Caco-2 (cell line): ENCODE results near the gene ADAMTSL1. TPM values are rescaled to one million over a fixed set of nuclear protein-coding genes. Genes with fewer than 3 reads are reported as not detected.

Experiments
- BruUV-seq: library from RNA; stranded (reverse); fragments of 400-500 nt; replicated peaks from 2 replicates; lab custom pipeline; 2021; lab: Mats Ljungman, UMichigan
- CTCF ChIA-PET: fragments of 300-600 bp; sonication (Branson Sonifier 250); formaldehyde crosslinking; loops from one replicate; lab custom pipeline; 2022; ENCODE audit warnings: antibody characterized with exemption; lab: Charles Lee
- POLR2A ChIA-PET: fragments of 300-600 bp; sonication (Branson Sonifier 250); formaldehyde crosslinking; loops from one replicate; lab custom pipeline; 2022; ENCODE audit warnings: antibody characterized with exemption; lab: Charles Lee
- DNase-seq, 2 experiments: peaks; one replicate each; pipeline versions ENCODE4 v3.0.0 to v3.0.0-alpha.2; 2020 to 2022
- H3K27me3 ChIP-seq: replicated peaks from 2 replicates; pipeline ENCODE4 v1.6.0; 2011; ENCODE audit warnings: low read length; ENCODE audit not compliant: control insufficient read depth, insufficient read depth
- H3K36me3 ChIP-seq: 2 replicates; pipeline ENCODE4 v1.5.1; 2011; ENCODE audit warnings: low read length; ENCODE audit not compliant: control insufficient read depth, insufficient read depth
- H3K4me1 ChIP-seq: fragments of 250-450 bp; sonication (Bioruptor Pico); 2 replicates; pipeline ENCODE4 v1.5.1; 2020; ENCODE audit warnings: mild to moderate bottlenecking
- H3K4me3 ChIP-seq: 2 replicates; pipeline ENCODE4 v1.5.1; 2011; ENCODE audit warnings: low read depth, mild to moderate bottlenecking, control low read depth, low read length
- H3K9me3 ChIP-seq: fragments of 250-450 bp; sonication (Bioruptor Pico); 2 replicates; pipeline ENCODE4 v1.5.1; 2020; ENCODE audit warnings: mild to moderate bottlenecking, moderate library complexity
- H3K27ac Mint-ChIP-seq: one replicate; pipeline ENCODE4 v1.8.0; 2022; ENCODE audit warnings: mixed read lengths; ENCODE audit not compliant: unreplicated experiment
- H3K27me3 Mint-ChIP-seq: one replicate; pipeline ENCODE4 v1.8.0; 2022; ENCODE audit warnings: mixed read lengths; ENCODE audit not compliant: insufficient read depth, unreplicated experiment
- H3K36me3 Mint-ChIP-seq: one replicate; pipeline ENCODE4 v1.8.0; 2022; ENCODE audit warnings: mild to moderate bottlenecking, mixed read lengths; ENCODE audit not compliant: insufficient read depth, unreplicated experiment
- H3K4me1 Mint-ChIP-seq: one replicate; pipeline ENCODE4 v1.8.0; 2022; ENCODE audit warnings: low read depth, mixed read lengths; ENCODE audit not compliant: unreplicated experiment
- H3K4me3 Mint-ChIP-seq: one replicate; pipeline ENCODE4 v1.8.0; 2022; ENCODE audit warnings: mild to moderate bottlenecking, moderate library complexity, mixed read lengths; ENCODE audit not compliant: unreplicated experiment
- H3K9me3 Mint-ChIP-seq: one replicate; pipeline ENCODE4 v1.8.0; 2022; ENCODE audit warnings: mixed read lengths; ENCODE audit not compliant: unreplicated experiment
- intact Hi-C: fragments of 100-400 bp; cut with micrococcal nuclease; formaldehyde crosslinking; loops from one replicate; pipeline ENCODE4 v1.10.0; 2022; ENCODE audit not compliant: unreplicated experiment
- total RNA-seq: library from RNA; stranded (reverse); gene quantifications from 2 replicates; pipeline ENCODE4 v1.2.3, GENCODE V29; 2022
- TF ChIP-seq, protein P1 (sequence below), 2 experiments: fragments of 200-600 bp in 1 of 2; IDR thresholded peaks; 1 replicate in 1 of 2; 2 replicates in 1 of 2; pipeline versions ENCODE4 v1.5.1 to v1.8.0; 2011 to 2022; ENCODE audit warnings: antibody characterized with exemption in 1 of 2, control low read depth in 1 of 2, inconsistent platforms in 1 of 2, low read depth in 1 of 2, low read length in 1 of 2, mild to moderate bottlenecking in 1 of 2, moderate library complexity in 1 of 2; ENCODE audit not compliant: insufficient read depth in 1 of 2, severe bottlenecking in 1 of 2, unreplicated experiment in 1 of 2

Gene ADAMTSL1
- total RNA-seq, 1 experiment from 2014 or later = not detected

DNA sequence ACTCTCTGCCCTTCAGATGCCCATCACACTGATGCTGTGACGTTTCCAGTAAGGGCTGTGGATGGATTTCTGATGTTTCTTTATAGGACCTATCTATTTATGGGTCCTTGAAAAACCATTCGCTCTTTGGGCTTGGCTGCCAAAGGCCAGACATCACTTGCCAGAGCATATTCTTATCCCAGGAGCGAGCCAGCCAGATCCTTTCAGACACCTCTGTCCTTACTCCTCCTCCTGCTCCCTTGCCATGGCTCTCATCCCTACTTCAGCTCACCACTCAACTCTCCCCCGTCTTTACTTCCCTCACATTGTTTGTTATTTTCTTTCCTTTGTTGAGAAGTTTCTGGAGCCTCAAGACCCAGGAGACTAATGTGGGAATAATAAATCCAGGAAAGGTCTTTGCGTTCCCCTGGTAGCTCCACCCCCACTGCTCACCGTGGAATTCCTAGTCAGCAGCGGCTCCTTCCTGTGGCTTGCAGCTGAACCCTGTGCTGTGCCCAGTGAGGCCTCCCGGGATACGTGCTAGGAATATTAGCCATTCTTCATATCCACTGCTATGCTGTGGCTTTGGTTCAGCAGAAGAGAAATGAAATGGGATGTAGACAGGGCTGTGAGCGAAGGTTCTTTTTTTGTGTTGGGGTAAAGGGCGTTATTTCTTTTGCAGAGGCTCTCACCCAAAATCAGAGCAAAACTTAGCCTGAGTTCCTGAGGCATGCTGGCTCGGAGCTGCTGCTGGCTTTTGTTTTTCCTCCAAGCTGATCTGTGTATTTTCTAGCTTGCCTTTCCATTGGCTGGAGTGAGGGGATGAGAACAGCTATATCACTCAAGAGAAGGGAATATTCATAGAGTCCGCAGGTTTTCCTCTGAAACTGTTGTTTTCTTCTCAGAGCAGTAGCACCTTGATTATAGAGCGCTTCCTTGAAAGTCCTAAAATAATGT, 387.9 kb downstream of the ADAMTSL1 start:
- Mint-ChIP-seq H3K36me3 (no peaks in the 10 kb centered on the region), H3K4me1 (no peaks in the 10 kb centered on the region), H3K27ac (no peak overlapping the region), H3K4me3 (no peak overlapping the region), H3K27me3 (peaks cover 4% of the 10 kb centered on the region), H3K9me3 (no peaks in the 10 kb centered on the region)
- BruUV-seq = no TSS peak
- TF ChIP-seq, protein P1, sequence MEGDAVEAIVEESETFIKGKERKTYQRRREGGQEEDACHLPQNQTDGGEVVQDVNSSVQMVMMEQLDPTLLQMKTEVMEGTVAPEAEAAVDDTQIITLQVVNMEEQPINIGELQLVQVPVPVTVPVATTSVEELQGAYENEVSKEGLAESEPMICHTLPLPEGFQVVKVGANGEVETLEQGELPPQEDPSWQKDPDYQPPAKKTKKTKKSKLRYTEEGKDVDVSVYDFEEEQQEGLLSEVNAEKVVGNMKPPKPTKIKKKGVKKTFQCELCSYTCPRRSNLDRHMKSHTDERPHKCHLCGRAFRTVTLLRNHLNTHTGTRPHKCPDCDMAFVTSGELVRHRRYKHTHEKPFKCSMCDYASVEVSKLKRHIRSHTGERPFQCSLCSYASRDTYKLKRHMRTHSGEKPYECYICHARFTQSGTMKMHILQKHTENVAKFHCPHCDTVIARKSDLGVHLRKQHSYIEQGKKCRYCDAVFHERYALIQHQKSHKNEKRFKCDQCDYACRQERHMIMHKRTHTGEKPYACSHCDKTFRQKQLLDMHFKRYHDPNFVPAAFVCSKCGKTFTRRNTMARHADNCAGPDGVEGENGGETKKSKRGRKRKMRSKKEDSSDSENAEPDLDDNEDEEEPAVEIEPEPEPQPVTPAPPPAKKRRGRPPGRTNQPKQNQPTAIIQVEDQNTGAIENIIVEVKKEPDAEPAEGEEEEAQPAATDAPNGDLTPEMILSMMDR (IDR thresholded peaks at IDR 0.05; ENCODE audit: insufficient read depth in 1 of 2, low read depth in 1 of 2, low read length in 1 of 2, severe bottlenecking in 1 of 2, unreplicated experiment in 1 of 2) = no peak
- POLR2A ChIA-PET = no interaction called here
- DNase-seq = no peak
- H3K36me3 ChIP-seq = no peaks in the 10 kb centered on the region
- H3K9me3 ChIP-seq = no peaks in the 10 kb centered on the region
- CTCF ChIA-PET = no interaction called here
- H3K27me3 ChIP-seq = no peaks in the 10 kb centered on the region
- no peak overlapping the region for H3K4me3 ChIP-seq
- intact Hi-C loops = no loop called here
- H3K4me1 ChIP-seq = no peaks in the 10 kb centered on the region

DNA sequence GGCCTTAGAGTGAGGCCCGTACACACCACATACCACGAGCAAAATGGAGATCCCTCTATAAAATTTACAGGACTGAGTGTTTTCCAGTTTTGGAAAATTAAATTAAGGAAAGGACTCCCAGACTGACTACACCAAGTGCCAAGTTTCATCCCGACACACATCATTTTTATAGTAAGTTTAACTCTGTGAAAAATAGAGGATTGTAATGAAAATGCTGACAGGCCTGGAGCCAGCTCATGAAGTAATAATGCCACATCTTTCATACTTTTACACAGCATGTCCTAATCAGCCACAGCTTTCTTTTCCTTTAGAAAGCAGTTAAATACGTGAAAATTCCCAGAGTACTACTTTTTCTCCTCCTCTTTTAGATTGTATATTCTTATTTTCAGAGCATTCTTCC, 389.8 kb downstream of the ADAMTSL1 start:
- Histone ChIP-seq H3K9me3 (no peaks in the 10 kb centered on the region), H3K27me3 (no peaks in the 10 kb centered on the region), H3K36me3 (no peaks in the 10 kb centered on the region), H3K4me1 (no peaks in the 10 kb centered on the region), H3K4me3 (no peak overlapping the region)
- Mint-ChIP-seq H3K4me3 (no peak overlapping the region), H3K36me3 (no peaks in the 10 kb centered on the region), H3K4me1 (no peaks in the 10 kb centered on the region), H3K9me3 (no peaks in the 10 kb centered on the region), H3K27ac (no peak overlapping the region), H3K27me3 (peaks cover 5% of the 10 kb centered on the region)
- no TSS peak for BruUV-seq
- CTCF ChIA-PET = no interaction called here
- intact Hi-C loops = no loop called here
- TF ChIP-seq, protein P1 (IDR thresholded peaks at IDR 0.05; ENCODE audit: insufficient read depth in 1 of 2, low read depth in 1 of 2, low read length in 1 of 2, severe bottlenecking in 1 of 2, unreplicated experiment in 1 of 2) = no peak
- POLR2A ChIA-PET = no interaction called here
- DNase-seq = no peak

DNA sequence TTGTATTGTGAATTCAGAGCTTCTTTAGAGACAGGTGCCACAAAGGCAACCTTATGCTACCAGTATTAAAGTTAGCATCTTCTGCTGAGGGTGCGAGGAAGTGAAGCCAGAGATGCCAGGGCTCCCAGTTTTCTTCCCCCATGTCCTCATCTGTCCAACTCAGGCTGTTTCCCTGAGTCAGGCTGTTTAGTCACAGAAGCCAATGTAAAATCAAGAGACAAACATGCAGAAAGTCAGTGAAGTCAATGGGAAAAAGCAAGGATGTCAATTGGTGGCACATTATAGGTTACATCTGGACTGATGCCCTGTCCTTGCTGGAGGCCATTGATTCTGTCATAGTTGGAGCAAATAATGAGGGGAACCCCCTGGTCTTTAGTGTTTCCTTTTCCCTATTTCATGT, 390.6 kb downstream of the ADAMTSL1 start:
- Histone ChIP-seq H3K4me1 (no peaks in the 10 kb centered on the region), H3K4me3 (no peak overlapping the region), H3K27me3 (no peaks in the 10 kb centered on the region), H3K9me3 (no peaks in the 10 kb centered on the region), H3K36me3 (no peaks in the 10 kb centered on the region)
- no peaks in the 10 kb centered on the region for H3K9me3 Mint-ChIP-seq
- H3K27me3 Mint-ChIP-seq = peaks cover 7% of the 10 kb centered on the region
- CTCF ChIA-PET = no interaction called here
- POLR2A ChIA-PET = no interaction called here
- no TSS peak for BruUV-seq
- no peak overlapping the region for H3K27ac Mint-ChIP-seq
- H3K36me3 Mint-ChIP-seq = no peaks in the 10 kb centered on the region
- DNase-seq = no peak
- H3K4me1 Mint-ChIP-seq = no peaks in the 10 kb centered on the region
- TF ChIP-seq, protein P1 (IDR thresholded peaks at IDR 0.05; ENCODE audit: insufficient read depth in 1 of 2, low read depth in 1 of 2, low read length in 1 of 2, severe bottlenecking in 1 of 2, unreplicated experiment in 1 of 2) = no peak
- no peak overlapping the region for H3K4me3 Mint-ChIP-seq
- intact Hi-C loops = no loop called here
